CD4-positive, alpha-beta T cell (primary cell): ENCODE data around the gene B4GALT2. TPM values are rescaled to one million over a fixed set of nuclear protein-coding genes. Genes with fewer than 3 reads are reported as not detected.

Source experiments
- ATAC-seq: fragments of 200-7000 bp; cut with Tn5 transposase; one replicate; pipeline ENCODE4 v1.10.0; 2022; ENCODE audit warnings: mild to moderate bottlenecking; ENCODE audit not compliant: poor library complexity
- CTCF ChIA-PET: fragments of 350-600 bp; sonication (Branson Sonifier 250); formaldehyde crosslinking; loops from one replicate; lab custom pipeline; 2021; ENCODE audit warnings: antibody characterized with exemption, inconsistent platforms; lab: Charles Lee
- POLR2A ChIA-PET: fragments of 350-600 bp; sonication (Branson Sonifier 250); formaldehyde crosslinking; loops from one replicate; lab custom pipeline; 2021; ENCODE audit warnings: antibody characterized with exemption, inconsistent platforms; lab: Charles Lee
- DNase-seq, 14 experiments: peaks; one replicate each; pipeline ENCODE4 v3.0.0-alpha.2; 2013 to 2020; ENCODE audit warnings: mixed read lengths in 2 of 14
- H3K27ac ChIP-seq, 2 donors: one replicate each; pipeline versions ENCODE4 v1.5.1 to v1.7.0; 2013; ENCODE audit warnings: low read length in 2 of 2, low read depth in 1 of 2, mild to moderate bottlenecking in 1 of 2
- H3K27me3 ChIP-seq, 2 experiments: 1 replicate in 1 of 2; 2 replicates in 1 of 2; pipeline versions ENCODE4 v1.6.1 to v1.7.0; 2013; ENCODE audit warnings: low read length in 2 of 2, control low read depth in 1 of 2, mild to moderate bottlenecking in 1 of 2, moderate library complexity in 1 of 2; ENCODE audit not compliant: insufficient read depth in 2 of 2, control insufficient read depth in 1 of 2
- H3K36me3 ChIP-seq: one replicate; pipeline ENCODE4 v1.6.1; 2013; ENCODE audit warnings: low read length, control low read depth; ENCODE audit not compliant: insufficient read depth
- H3K4me1 ChIP-seq: one replicate; pipeline ENCODE4 v1.6.1; 2013; ENCODE audit warnings: low read length, control low read depth; ENCODE audit not compliant: insufficient read depth
- H3K4me3 ChIP-seq: one replicate; pipeline ENCODE4 v1.5.1; 2013; ENCODE audit warnings: mild to moderate bottlenecking, low read length, moderate library complexity
- H3K9me3 ChIP-seq, 2 experiments: 1 replicate in 1 of 2; 2 replicates in 1 of 2; pipeline versions ENCODE4 v1.6.1 to v1.7.0; 2013; ENCODE audit warnings: low read length in 2 of 2, mild to moderate bottlenecking in 2 of 2, control low read depth in 1 of 2, moderate library complexity in 1 of 2; ENCODE audit not compliant: control insufficient read depth in 1 of 2, insufficient read depth in 1 of 2
- H3K27ac Mint-ChIP-seq: one replicate; pipeline ENCODE4 v1.8.0; 2020; ENCODE audit warnings: mixed read lengths
- H3K27me3 Mint-ChIP-seq: one replicate; pipeline ENCODE4 v1.8.0; 2021; ENCODE audit warnings: mixed read lengths
- H3K36me3 Mint-ChIP-seq: one replicate; pipeline ENCODE4 v1.8.0; 2021; ENCODE audit warnings: low read depth, mixed read lengths
- H3K4me1 Mint-ChIP-seq: one replicate; pipeline ENCODE4 v1.8.0; 2021; ENCODE audit warnings: low read depth, mixed read lengths
- H3K4me3 Mint-ChIP-seq: one replicate; pipeline ENCODE4 v1.8.0; 2020; ENCODE audit warnings: mild to moderate bottlenecking, mixed read lengths
- H3K9me3 Mint-ChIP-seq: one replicate; pipeline ENCODE4 v1.8.0; 2020; ENCODE audit warnings: mixed read lengths
- intact Hi-C, 2 experiments: fragments of 100-400 bp; cut with DNase I in 1 of 2; cut with micrococcal nuclease in 1 of 2; formaldehyde crosslinking; loops; one replicate each; pipeline versions ENCODE4 v1.15.1 to v1.9.0; 2023 to 2025; cut with DNase I, micrococcal nuclease
- total RNA-seq, 174 experiments: library from RNA in 2 of 174; stranded (reverse) in 2 of 174; gene quantifications; one replicate each; pipeline ENCODE4 v1.2.3 and lab custom pipeline; 2021 to 2026
- TF ChIP-seq, protein P1 (sequence below): fragments of 200-600 bp; IDR thresholded peaks from one replicate; pipeline ENCODE4 v1.8.0; 2022; ENCODE audit warnings: antibody characterized with exemption, mild to moderate bottlenecking

Gene B4GALT2
- total RNA-seq, 2 experiments from 2014 or later, result 0.22 to 0.34 TPM

DNA sequence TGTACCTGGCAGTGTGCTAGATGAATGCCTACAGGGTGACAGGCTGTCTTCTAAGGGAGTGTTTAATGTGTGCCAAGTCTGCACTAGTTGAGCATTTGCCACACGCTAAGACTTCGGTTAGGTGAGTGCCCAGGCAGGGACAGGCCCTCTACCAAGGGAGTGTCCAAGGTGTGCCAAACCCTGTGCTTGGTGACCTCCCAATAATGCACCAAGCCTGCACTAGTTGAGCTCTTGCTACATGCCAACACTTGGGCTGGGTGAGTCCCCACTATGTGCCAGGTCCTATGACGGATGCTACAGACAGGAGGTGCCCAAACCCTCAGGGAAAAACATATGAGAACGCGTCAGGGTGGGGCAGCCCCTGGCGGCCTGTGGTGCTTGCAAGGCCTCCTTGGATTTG is 41.5 kb downstream of the B4GALT2 start:
- intact Hi-C loops, result no loop called here
- no peaks in the 10 kb centered on the region for H3K4me1 Mint-ChIP-seq
- TF ChIP-seq, protein P1, sequence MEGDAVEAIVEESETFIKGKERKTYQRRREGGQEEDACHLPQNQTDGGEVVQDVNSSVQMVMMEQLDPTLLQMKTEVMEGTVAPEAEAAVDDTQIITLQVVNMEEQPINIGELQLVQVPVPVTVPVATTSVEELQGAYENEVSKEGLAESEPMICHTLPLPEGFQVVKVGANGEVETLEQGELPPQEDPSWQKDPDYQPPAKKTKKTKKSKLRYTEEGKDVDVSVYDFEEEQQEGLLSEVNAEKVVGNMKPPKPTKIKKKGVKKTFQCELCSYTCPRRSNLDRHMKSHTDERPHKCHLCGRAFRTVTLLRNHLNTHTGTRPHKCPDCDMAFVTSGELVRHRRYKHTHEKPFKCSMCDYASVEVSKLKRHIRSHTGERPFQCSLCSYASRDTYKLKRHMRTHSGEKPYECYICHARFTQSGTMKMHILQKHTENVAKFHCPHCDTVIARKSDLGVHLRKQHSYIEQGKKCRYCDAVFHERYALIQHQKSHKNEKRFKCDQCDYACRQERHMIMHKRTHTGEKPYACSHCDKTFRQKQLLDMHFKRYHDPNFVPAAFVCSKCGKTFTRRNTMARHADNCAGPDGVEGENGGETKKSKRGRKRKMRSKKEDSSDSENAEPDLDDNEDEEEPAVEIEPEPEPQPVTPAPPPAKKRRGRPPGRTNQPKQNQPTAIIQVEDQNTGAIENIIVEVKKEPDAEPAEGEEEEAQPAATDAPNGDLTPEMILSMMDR, result no peak
- POLR2A ChIA-PET, result interaction anchor here (1.1 kb wide), 1 partner anchor 10 kb away, joined by 3 read pairs; no protein-coding TSS in a partner anchor
- H3K9me3 Mint-ChIP-seq, result no peaks in the 10 kb centered on the region
- CTCF ChIA-PET, result no interaction called here
- H3K4me3 Mint-ChIP-seq, result no peak overlapping the region
- H3K4me1 ChIP-seq, result no peaks in the 10 kb centered on the region
- H3K9me3 ChIP-seq, result no peaks in the 10 kb centered on the region
- no peak overlapping the region for H3K4me3 ChIP-seq
- no peak overlapping the region for H3K27ac Mint-ChIP-seq
- ATAC-seq (no peak), DNase-seq (no peak)
- H3K27ac ChIP-seq, result no peak overlapping the region
- no peaks in the 10 kb centered on the region for H3K36me3 Mint-ChIP-seq
- no peaks in the 10 kb centered on the region for H3K36me3 ChIP-seq
- no peaks in the 10 kb centered on the region for H3K27me3 Mint-ChIP-seq
- no peaks in the 10 kb centered on the region for H3K27me3 ChIP-seq

DNA sequence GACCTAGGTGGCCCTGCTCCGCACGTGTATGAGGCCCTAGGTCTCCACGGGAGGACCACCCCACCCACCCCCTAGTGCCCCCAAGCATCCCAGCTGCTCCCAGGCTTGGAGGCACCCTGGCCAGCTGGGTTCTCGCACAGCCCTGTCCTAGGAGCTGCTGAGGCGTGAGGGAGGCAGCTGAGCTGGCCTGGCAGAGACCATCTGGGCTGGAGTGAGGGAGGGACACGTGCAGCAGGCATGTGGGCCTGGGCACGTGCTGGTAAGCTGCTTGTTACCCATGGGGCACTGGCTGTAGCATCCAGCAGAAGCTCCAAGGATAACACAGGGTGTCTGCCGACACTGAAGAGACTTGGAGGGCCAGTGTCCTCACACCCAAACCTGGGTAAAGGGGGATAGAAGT is 42.1 kb downstream of the B4GALT2 start:
- no peak for DNase-seq
- no peak overlapping the region for H3K27ac ChIP-seq
- H3K4me1 ChIP-seq, result no peaks in the 10 kb centered on the region
- Mint-ChIP-seq H3K4me1 (no peaks in the 10 kb centered on the region), H3K9me3 (no peaks in the 10 kb centered on the region), H3K36me3 (no peaks in the 10 kb centered on the region), H3K27me3 (no peaks in the 10 kb centered on the region), H3K4me3 (no peak overlapping the region), H3K27ac (no peak overlapping the region)
- no peaks in the 10 kb centered on the region for H3K9me3 ChIP-seq
- no peak for ATAC-seq
- H3K27me3 ChIP-seq, result no peaks in the 10 kb centered on the region
- intact Hi-C loops, result no loop called here
- ChIA-PET CTCF (no interaction called here), POLR2A (no interaction called here)
- H3K36me3 ChIP-seq, result no peaks in the 10 kb centered on the region
- H3K4me3 ChIP-seq, result no peak overlapping the region
- TF ChIP-seq, protein P1, result no peak

DNA sequence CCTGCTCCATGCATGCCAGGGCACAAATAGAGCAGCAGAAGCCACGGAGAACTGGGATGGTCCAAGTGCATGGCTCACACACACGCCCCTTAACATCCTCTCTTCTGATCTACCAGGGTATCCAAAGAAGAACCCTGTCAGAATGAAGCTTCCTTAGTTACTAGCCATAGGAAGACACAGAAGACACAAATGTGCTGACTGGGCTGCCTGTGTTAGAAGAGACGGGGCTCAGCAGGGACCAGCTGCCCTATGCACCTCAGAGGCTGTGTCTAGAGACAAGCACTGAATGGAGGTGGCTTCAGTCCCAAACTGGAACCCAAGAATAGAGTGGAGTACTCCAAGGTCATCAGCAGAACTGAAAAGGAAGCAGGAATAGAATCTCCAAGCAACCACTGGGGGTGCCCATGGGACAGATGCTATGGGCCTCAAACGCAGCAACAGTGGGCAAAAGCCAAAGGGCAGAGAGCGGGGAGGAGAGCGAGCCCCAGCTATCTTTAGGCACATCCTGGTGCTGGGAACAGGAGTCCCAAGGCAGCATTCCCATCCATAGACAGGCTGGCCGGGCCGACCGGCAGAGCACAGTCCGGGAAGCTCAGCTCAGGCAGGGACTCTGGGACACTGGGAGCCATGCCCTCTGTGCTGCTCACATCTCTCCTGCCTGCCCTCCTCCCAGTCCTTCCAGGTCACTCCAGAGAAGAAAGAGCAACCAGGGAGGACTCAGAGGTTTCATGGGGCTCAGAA is 42.7 kb downstream of the B4GALT2 start:
- Histone ChIP-seq H3K4me3 (no peak overlapping the region), H3K4me1 (no peaks in the 10 kb centered on the region), H3K36me3 (no peaks in the 10 kb centered on the region), H3K9me3 (no peaks in the 10 kb centered on the region), H3K27me3 (no peaks in the 10 kb centered on the region), H3K27ac (no peak overlapping the region)
- intact Hi-C loops, result no loop called here
- TF ChIP-seq, protein P1, result no peak
- ATAC-seq, result no peak
- DNase-seq, result no peak
- POLR2A ChIA-PET, result interaction anchor here (1.0 kb wide), 1 partner anchor 8 kb away, joined by 3 read pairs; no protein-coding TSS in a partner anchor
- Mint-ChIP-seq H3K27me3 (no peaks in the 10 kb centered on the region), H3K36me3 (no peaks in the 10 kb centered on the region), H3K4me1 (no peaks in the 10 kb centered on the region), H3K4me3 (no peak overlapping the region), H3K9me3 (no peaks in the 10 kb centered on the region), H3K27ac (no peak overlapping the region)
- CTCF ChIA-PET, result interaction anchor here (1.4 kb wide), 1 partner anchor 15 kb away, joined by 3 read pairs; no protein-coding TSS in a partner anchor
